Neural progenitor cell (in vitro differentiated cells): ENCODE results near the gene DPAGT1.

Experiments used
- EZH2 ChIP-seq: fragments of 200-600 bp; sonication (generic); IDR thresholded peaks from 2 replicates; pipeline ENCODE4 v1.6.1; 2017; ENCODE audit warnings: antibody characterized with exemption, mild to moderate bottlenecking, moderate library complexity
- TF ChIP-seq, protein P1 (sequence below): fragments of 200-600 bp; sonication (generic); IDR thresholded peaks from 2 replicates; pipeline ENCODE4 v1.5.1; 2017; ENCODE audit warnings: antibody characterized with exemption, mild to moderate bottlenecking

DNA sequence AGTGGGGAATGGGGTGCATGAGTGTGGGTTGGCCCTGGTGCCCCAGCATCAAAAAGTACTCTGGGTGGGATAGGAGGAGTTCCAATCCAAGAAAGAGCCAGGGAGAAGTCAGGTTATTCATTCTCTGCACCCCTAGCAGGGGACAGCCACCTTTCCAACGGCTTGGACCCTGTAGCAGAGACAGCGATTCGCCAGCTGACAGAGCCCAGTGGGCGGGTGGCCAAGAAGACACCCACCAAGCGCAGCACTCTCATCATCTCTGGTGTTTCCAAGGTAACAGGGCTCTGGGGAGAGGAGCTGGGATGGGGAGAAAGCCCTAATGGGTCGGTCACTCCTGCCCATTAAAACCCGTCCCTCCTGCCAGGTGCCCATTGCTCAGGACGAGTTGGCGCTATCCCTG is 12.1 kb upstream of the DPAGT1 start:
- TF ChIP-seq, protein P1, sequence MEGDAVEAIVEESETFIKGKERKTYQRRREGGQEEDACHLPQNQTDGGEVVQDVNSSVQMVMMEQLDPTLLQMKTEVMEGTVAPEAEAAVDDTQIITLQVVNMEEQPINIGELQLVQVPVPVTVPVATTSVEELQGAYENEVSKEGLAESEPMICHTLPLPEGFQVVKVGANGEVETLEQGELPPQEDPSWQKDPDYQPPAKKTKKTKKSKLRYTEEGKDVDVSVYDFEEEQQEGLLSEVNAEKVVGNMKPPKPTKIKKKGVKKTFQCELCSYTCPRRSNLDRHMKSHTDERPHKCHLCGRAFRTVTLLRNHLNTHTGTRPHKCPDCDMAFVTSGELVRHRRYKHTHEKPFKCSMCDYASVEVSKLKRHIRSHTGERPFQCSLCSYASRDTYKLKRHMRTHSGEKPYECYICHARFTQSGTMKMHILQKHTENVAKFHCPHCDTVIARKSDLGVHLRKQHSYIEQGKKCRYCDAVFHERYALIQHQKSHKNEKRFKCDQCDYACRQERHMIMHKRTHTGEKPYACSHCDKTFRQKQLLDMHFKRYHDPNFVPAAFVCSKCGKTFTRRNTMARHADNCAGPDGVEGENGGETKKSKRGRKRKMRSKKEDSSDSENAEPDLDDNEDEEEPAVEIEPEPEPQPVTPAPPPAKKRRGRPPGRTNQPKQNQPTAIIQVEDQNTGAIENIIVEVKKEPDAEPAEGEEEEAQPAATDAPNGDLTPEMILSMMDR = no peak
- TF ChIP-seq EZH2 = no peak
